SK-N-SH (cell line): Measurements from ENCODE around the gene HOXD10. TPM values are rescaled to one million over a fixed set of nuclear protein-coding genes. Genes with fewer than 3 reads are reported as not detected.

Experiments used
- CTCF ChIA-PET: fragments of 300-600, 350-600 bp; formaldehyde crosslinking; extraction: SDS; loops from one replicate; lab custom pipeline; 2021; lab: Yijun Ruan, JAX
- POLR2A ChIA-PET: fragments of 350-600 bp; sonication (Branson Sonifier 250); formaldehyde crosslinking; extraction: SDS; loops from one replicate; lab custom pipeline; 2020; ENCODE audit warnings: antibody characterized with exemption, inconsistent platforms; lab: Yijun Ruan, JAX
- DNase-seq: peaks from one replicate; pipeline ENCODE4 v3.0.0; 2012
- H2AFZ ChIP-seq: fragments of 200-600 bp; sonication (generic); 2 replicates; pipeline ENCODE4 v1.8.1; 2016; ENCODE audit warnings: antibody characterized with exemption, mild to moderate bottlenecking, low read depth
- H3F3A ChIP-seq: fragments of 200-600 bp; sonication (generic); replicated peaks from 2 replicates; pipeline ENCODE3; 2016; ENCODE audit warnings: antibody characterized with exemption, mild to moderate bottlenecking; ENCODE audit not compliant: insufficient read depth
- H3K27ac ChIP-seq, 2 experiments: fragments of 200-500 bp in 1 of 2; fragments of 200-600 bp in 1 of 2; sonication (Bioruptor generic) in 1 of 2; sonication (generic), shearing (Covaris generic) in 1 of 2; 2 replicates each; pipeline versions ENCODE4 v1.5.1 to v1.6.1; 2014 to 2016; ENCODE audit warnings: low read depth in 2 of 2, inconsistent platforms in 1 of 2, low read length in 1 of 2, mild to moderate bottlenecking in 1 of 2, mixed read lengths in 1 of 2
- H3K27me3 ChIP-seq: fragments of 200-600 bp; sonication (generic), shearing (Covaris generic); 2 replicates; pipeline ENCODE4 v1.6.1; 2016; ENCODE audit warnings: mixed run types; ENCODE audit not compliant: insufficient read depth
- H3K36me3 ChIP-seq, 2 experiments: fragments of 200-500 bp in 1 of 2; fragments of 200-600 bp in 1 of 2; sonication (Bioruptor generic) in 1 of 2; sonication (generic) in 1 of 2; replicated peaks in 1 of 2; 2 replicates each; pipeline versions ENCODE3 to v1.5.1; 2014 to 2016; ENCODE audit warnings: low read length in 1 of 2, mild to moderate bottlenecking in 1 of 2; ENCODE audit not compliant: insufficient read depth in 2 of 2, control insufficient read depth in 1 of 2
- H3K4me1 ChIP-seq, 2 experiments: fragments of 200-500 bp in 1 of 2; fragments of 200-600 bp in 1 of 2; sonication (Bioruptor generic) in 1 of 2; sonication (generic), shearing (Covaris generic) in 1 of 2; 2 replicates each; pipeline versions ENCODE4 v1.5.1 to v1.6.1; 2014 to 2016; ENCODE audit warnings: low read depth in 1 of 2, low read length in 1 of 2, mixed run types in 1 of 2; ENCODE audit not compliant: insufficient read depth in 2 of 2, control insufficient read depth in 1 of 2
- H3K4me2 ChIP-seq: fragments of 200-600 bp; sonication (generic), shearing (Covaris generic); 2 replicates; pipeline ENCODE4 v1.6.1; 2017; ENCODE audit warnings: mixed run types
- H3K4me3 ChIP-seq, 2 experiments: fragments of 200-500 bp in 1 of 2; fragments of 200-600 bp in 1 of 2; sonication (Bioruptor generic) in 1 of 2; sonication (generic), shearing (Covaris generic) in 1 of 2; 2 replicates each; pipeline versions ENCODE4 v1.5.1 to v1.8.1; 2014 to 2016; ENCODE audit warnings: low read depth in 2 of 2, inconsistent platforms in 1 of 2, low read length in 1 of 2, mild to moderate bottlenecking in 1 of 2, mixed read lengths in 1 of 2, moderate library complexity in 1 of 2
- H3K79me2 ChIP-seq: fragments of 200-600 bp; sonication (generic); 2 replicates; pipeline ENCODE4 v1.8.1; 2017; ENCODE audit warnings: mild to moderate bottlenecking; ENCODE audit not compliant: insufficient read depth
- H3K9ac ChIP-seq: fragments of 200-600 bp; sonication (generic); 2 replicates; pipeline ENCODE4 v1.6.1; 2017; ENCODE audit warnings: mixed run types
- H3K9me2 ChIP-seq: fragments of 200-600 bp; sonication (generic); 2 replicates; pipeline ENCODE4 v1.6.1; 2017; ENCODE audit warnings: mixed run types
- H3K9me3 ChIP-seq: fragments of 200-600 bp; sonication (generic); 2 replicates; pipeline ENCODE4 v1.6.1; 2017; ENCODE audit warnings: mixed run types, mild to moderate bottlenecking, moderate library complexity
- H4K20me1 ChIP-seq: fragments of 200-600 bp; sonication (generic); 2 replicates; pipeline ENCODE4 v1.6.1; 2017; ENCODE audit warnings: mild to moderate bottlenecking, mixed run types; ENCODE audit not compliant: insufficient read depth
- CHD2 ChIP-seq: fragments of 150-350 bp; IDR thresholded peaks from 2 replicates; pipeline ENCODE4 v1.6.1; 2018; ENCODE audit warnings: low read length; ENCODE audit not compliant: partially characterized antibody
- EP300 ChIP-seq, 2 experiments: IDR thresholded peaks; 2 replicates each; pipeline versions ENCODE4 v1.4.0 to v1.6.1; 2012; ENCODE audit warnings: borderline replicate concordance in 1 of 2, low read depth in 1 of 2, low read length in 1 of 2
- EZH2phosphoT487 ChIP-seq: fragments of 200-600 bp; sonication (generic); IDR thresholded peaks from 2 replicates; pipeline ENCODE4 v1.6.1; 2017; ENCODE audit warnings: low read depth, mixed run types, mild to moderate bottlenecking, antibody characterized with exemption, moderate library complexity, borderline replicate concordance
- FOXJ3 ChIP-seq: sonication (generic); formaldehyde crosslinking; IDR thresholded peaks from 2 replicates; pipeline ENCODE4 v1.5.1; 2020; ENCODE audit warnings: mild to moderate bottlenecking, missing genetic modification reagents
- FOXM1 ChIP-seq: IDR thresholded peaks from 2 replicates; pipeline ENCODE4 v1.4.0; 2012; ENCODE audit warnings: low read depth, mild to moderate bottlenecking
- GATA2 ChIP-seq: sonication (generic); formaldehyde crosslinking; IDR thresholded peaks from 2 replicates; pipeline ENCODE4 v1.5.0; 2020; ENCODE audit warnings: mild to moderate bottlenecking, missing genetic modification reagents
- MXI1 ChIP-seq: IDR thresholded peaks from 2 replicates; pipeline ENCODE4 v1.6.1; 2012; ENCODE audit warnings: mild to moderate bottlenecking, low read depth, low read length, improper control_type of control experiment
- NFIC ChIP-seq: IDR thresholded peaks from 2 replicates; pipeline ENCODE4 v1.4.0; 2012; ENCODE audit warnings: borderline replicate concordance
- NRF1 ChIP-seq: IDR thresholded peaks from 2 replicates; pipeline ENCODE4 v1.6.1; 2012; ENCODE audit warnings: low read depth, mild to moderate bottlenecking, low read length
- RAD21 ChIP-seq: IDR thresholded peaks from 2 replicates; pipeline ENCODE4 v1.6.1; 2012; ENCODE audit warnings: mild to moderate bottlenecking, low read length
- RFX5 ChIP-seq: IDR thresholded peaks from 2 replicates; pipeline ENCODE4 v1.6.1; 2012; ENCODE audit warnings: mild to moderate bottlenecking, improper control_type of control experiment, low read length
- SMC3 ChIP-seq: IDR thresholded peaks from 2 replicates; pipeline ENCODE4 v1.6.1; 2012; ENCODE audit warnings: low read depth, low read length, improper control_type of control experiment
- TEAD4 ChIP-seq: IDR thresholded peaks from 2 replicates; pipeline ENCODE4 v1.4.0; 2012; ENCODE audit warnings: mild to moderate bottlenecking, borderline replicate concordance; ENCODE audit not compliant: insufficient read depth
- WGBS: methylation state at CpG from one replicate; pipeline ENCODE4 v1.1.6; 2017; ENCODE audit warnings: low lambda C conversion rate; 5-methylcytosine and 5-hydroxymethylcytosine counted together
- polyA plus RNA-seq, 3 experiments: library from polyadenylated mRNA; depleted of rRNA; stranded (reverse); fragments of >200 nt; gene quantifications; 2 replicates each; pipeline ENCODE4 v1.2.3, GENCODE V29; 2012
- TF ChIP-seq, protein P1 (sequence below): IDR thresholded peaks from 2 replicates; pipeline ENCODE4 v1.4.0; 2012; ENCODE audit warnings: low read depth, borderline replicate concordance
- TF ChIP-seq, protein P2 (sequence below): IDR thresholded peaks from 2 replicates; pipeline ENCODE4; 2012
- TF ChIP-seq, protein P3 (sequence below): fragments of 150-350 bp; IDR thresholded peaks from 2 replicates; pipeline ENCODE4 v1.6.1; 2017; ENCODE audit warnings: antibody characterized with exemption, low read length, low read depth, borderline replicate concordance

Gene HOXD10
- polyA plus RNA-seq, 1 of the 3 experiments (the other 2 are of a cell fraction), result 0.10 TPM

GRCh38 chr2:176120364-176121189, 4.0 kb downstream of the HOXD10 start:
- POLR2A ChIA-PET, result interaction anchor here (0.7 to 4.1 kb wide), 3 partner anchors 7 to 517 kb away, joined by 3 to 27 read pairs (median 19); no protein-coding TSS in a partner anchor
- no peaks in the 10 kb centered on the region for H3F3A ChIP-seq
- H3K27ac ChIP-seq, result no peak overlapping the region
- H3K4me1 ChIP-seq, result peaks cover 0 to 24% of the 10 kb centered on the region in 2 experiments; a peak in 1 of 4 replicates
- H3K4me2 ChIP-seq, result no peak overlapping the region
- H3K9me2 ChIP-seq, result no peaks in the 10 kb centered on the region
- no peak overlapping the region for H2AFZ ChIP-seq
- H4K20me1 ChIP-seq, result no peaks in the 10 kb centered on the region
- no peaks in the 10 kb centered on the region for H3K36me3 ChIP-seq
- H3K9ac ChIP-seq, result no peak overlapping the region
- no peaks in the 10 kb centered on the region for H3K79me2 ChIP-seq
- H3K27me3 ChIP-seq, result peaks cover 25% of the 10 kb centered on the region
- no peak overlapping the region for H3K4me3 ChIP-seq
- WGBS, result 90% methylated on average over 13 of the region's 13 CpGs
- CTCF ChIA-PET, result interaction anchor here (0.6 to 26.1 kb wide), 16 partner anchors 7 to 1043 kb away, joined by 3 to 1047 read pairs (median 6); partner anchors contain the start of genes HOXD10 and HOXD8
- TF ChIP-seq FOXJ3 (no peak), EZH2phosphoT487 (no peak), SMC3 (no peak), RAD21 (no peak)
- DNase-seq, result no peak
- H3K9me3 ChIP-seq, result no peaks in the 10 kb centered on the region

- H3K36me3 ChIP-seq, result no peaks in the 10 kb centered on the region
- peak overlapping the region in 1 of 2 experiments; percentile 78; a peak in 2 of 4 replicates for H3K4me3 ChIP-seq
- H3K4me1 ChIP-seq, result peaks cover 0 to 24% of the 10 kb centered on the region in 2 experiments; a peak in 1 of 4 replicates
- peaks cover 17% of the 10 kb centered on the region for H3K27me3 ChIP-seq
- 96% methylated on average over 16 of the region's 53 CpGs for WGBS
- no peaks in the 10 kb centered on the region for H3K79me2 ChIP-seq
- no peaks in the 10 kb centered on the region for H3K9me3 ChIP-seq
- H3F3A ChIP-seq, result no peaks in the 10 kb centered on the region
- H3K9me2 ChIP-seq, result no peaks in the 10 kb centered on the region
- DNase-seq, result peak; percentile 66
- CTCF ChIA-PET, result interaction anchor here (0.8 to 26.1 kb wide), 19 partner anchors 8 to 1042 kb away, joined by 3 to 1047 read pairs (median 6); partner anchors contain the start of genes HOXD10, HOXD11, HOXD13 and HOXD8
- peak overlapping the region; percentile 84; the same call in 1 of the 2 replicates for H3K4me2 ChIP-seq
- peak overlapping the region in 1 of 2 experiments; percentile 87; a peak in 1 of 4 replicates for H3K27ac ChIP-seq
- H4K20me1 ChIP-seq, result no peaks in the 10 kb centered on the region
- POLR2A ChIA-PET, result interaction anchor here (0.6 to 4.1 kb wide), 11 partner anchors 8 to 722 kb away, joined by 3 to 27 read pairs (median 3); no protein-coding TSS in a partner anchor
- H2AFZ ChIP-seq, result no peak overlapping the region
- H3K9ac ChIP-seq, result no peak overlapping the region
- TF ChIP-seq, protein P1, sequence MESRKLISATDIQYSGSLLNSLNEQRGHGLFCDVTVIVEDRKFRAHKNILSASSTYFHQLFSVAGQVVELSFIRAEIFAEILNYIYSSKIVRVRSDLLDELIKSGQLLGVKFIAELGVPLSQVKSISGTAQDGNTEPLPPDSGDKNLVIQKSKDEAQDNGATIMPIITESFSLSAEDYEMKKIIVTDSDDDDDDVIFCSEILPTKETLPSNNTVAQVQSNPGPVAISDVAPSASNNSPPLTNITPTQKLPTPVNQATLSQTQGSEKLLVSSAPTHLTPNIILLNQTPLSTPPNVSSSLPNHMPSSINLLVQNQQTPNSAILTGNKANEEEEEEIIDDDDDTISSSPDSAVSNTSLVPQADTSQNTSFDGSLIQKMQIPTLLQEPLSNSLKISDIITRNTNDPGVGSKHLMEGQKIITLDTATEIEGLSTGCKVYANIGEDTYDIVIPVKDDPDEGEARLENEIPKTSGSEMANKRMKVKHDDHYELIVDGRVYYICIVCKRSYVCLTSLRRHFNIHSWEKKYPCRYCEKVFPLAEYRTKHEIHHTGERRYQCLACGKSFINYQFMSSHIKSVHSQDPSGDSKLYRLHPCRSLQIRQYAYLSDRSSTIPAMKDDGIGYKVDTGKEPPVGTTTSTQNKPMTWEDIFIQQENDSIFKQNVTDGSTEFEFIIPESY, result no peak
- TF ChIP-seq FOXM1, result no peak
- no peak for TF ChIP-seq RAD21
- no peak for TF ChIP-seq SMC3
- TF ChIP-seq EZH2phosphoT487, result no peak
- TF ChIP-seq EP300 (IDR thresholded peaks at IDR 0.05; ENCODE audit: borderline replicate concordance in 1 of 2, low read depth in 1 of 2, low read length in 1 of 2), result no peak
- TF ChIP-seq, protein P2, sequence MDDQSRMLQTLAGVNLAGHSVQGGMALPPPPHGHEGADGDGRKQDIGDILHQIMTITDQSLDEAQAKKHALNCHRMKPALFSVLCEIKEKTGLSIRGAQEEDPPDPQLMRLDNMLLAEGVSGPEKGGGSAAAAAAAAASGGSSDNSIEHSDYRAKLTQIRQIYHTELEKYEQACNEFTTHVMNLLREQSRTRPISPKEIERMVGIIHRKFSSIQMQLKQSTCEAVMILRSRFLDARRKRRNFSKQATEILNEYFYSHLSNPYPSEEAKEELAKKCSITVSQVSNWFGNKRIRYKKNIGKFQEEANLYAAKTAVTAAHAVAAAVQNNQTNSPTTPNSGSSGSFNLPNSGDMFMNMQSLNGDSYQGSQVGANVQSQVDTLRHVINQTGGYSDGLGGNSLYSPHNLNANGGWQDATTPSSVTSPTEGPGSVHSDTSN, result no peak
- no peak for TF ChIP-seq NFIC
- no peak for TF ChIP-seq RFX5
- no peak for TF ChIP-seq CHD2
- TF ChIP-seq FOXJ3, result no peak
- TF ChIP-seq, protein P3, sequence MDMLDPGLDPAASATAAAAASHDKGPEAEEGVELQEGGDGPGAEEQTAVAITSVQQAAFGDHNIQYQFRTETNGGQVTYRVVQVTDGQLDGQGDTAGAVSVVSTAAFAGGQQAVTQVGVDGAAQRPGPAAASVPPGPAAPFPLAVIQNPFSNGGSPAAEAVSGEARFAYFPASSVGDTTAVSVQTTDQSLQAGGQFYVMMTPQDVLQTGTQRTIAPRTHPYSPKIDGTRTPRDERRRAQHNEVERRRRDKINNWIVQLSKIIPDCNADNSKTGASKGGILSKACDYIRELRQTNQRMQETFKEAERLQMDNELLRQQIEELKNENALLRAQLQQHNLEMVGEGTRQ, result no peak
- TF ChIP-seq NRF1, result no peak
- no peak for TF ChIP-seq GATA2 (CRISPR knock-in tag)
- TF ChIP-seq TEAD4, result no peak
- no peak for TF ChIP-seq MXI1
These were observed 4.8 kb downstream of the HOXD10 start for GRCh38 chr2:176121190-176122051.
